IMR-90 (cell line): ENCODE results near the gene CBY1.

ENCODE experiments used
- BHLHE40 ChIP-seq: fragments of 150-350 bp; IDR thresholded peaks from 2 replicates; pipeline ENCODE4 v1.6.1; 2016; ENCODE audit warnings: mild to moderate bottlenecking, low read depth, low read length
- CEBPB ChIP-seq: IDR thresholded peaks from 2 replicates; pipeline ENCODE4 v1.6.1; 2012; ENCODE audit warnings: low read depth, low read length, improper control_type of control experiment
- CTCF ChIP-seq: conservative IDR thresholded peaks from 2 replicates; pipeline ENCODE4 v1.5.1; 2012; ENCODE audit warnings: mild to moderate bottlenecking, low read depth, low read length, improper control_type of control experiment
- ELK1 ChIP-seq: fragments of 150-350 bp; IDR thresholded peaks from 2 replicates; pipeline ENCODE4 v1.6.1; 2016; ENCODE audit warnings: low read depth, mild to moderate bottlenecking, low read length, moderate library complexity, borderline replicate concordance
- MAZ ChIP-seq: IDR thresholded peaks from 2 replicates; pipeline ENCODE4 v1.6.1; 2012; ENCODE audit warnings: low read depth, mild to moderate bottlenecking, low read length, improper control_type of control experiment, moderate library complexity, borderline replicate concordance
- MXI1 ChIP-seq: IDR thresholded peaks from 2 replicates; pipeline ENCODE4 v1.6.1; 2012; ENCODE audit warnings: low read depth, mild to moderate bottlenecking, low read length, moderate library complexity, borderline replicate concordance
- POLR2A ChIP-seq: IDR thresholded peaks from 2 replicates; pipeline ENCODE4 v1.6.1; 2012; ENCODE audit warnings: mild to moderate bottlenecking, low read depth, low read length
- RAD21 ChIP-seq: IDR thresholded peaks from 2 replicates; pipeline ENCODE4 v1.6.1; 2012; ENCODE audit warnings: low read length, improper control_type of control experiment
- SMC3 ChIP-seq: fragments of 150-350 bp; IDR thresholded peaks from 2 replicates; pipeline ENCODE4 v1.6.1; 2016; ENCODE audit warnings: low read depth, mild to moderate bottlenecking, antibody characterized with exemption, low read length, moderate library complexity
- USF2 ChIP-seq: fragments of 150-350 bp; IDR thresholded peaks from 2 replicates; pipeline ENCODE4 v1.6.1; 2017; ENCODE audit warnings: mild to moderate bottlenecking, antibody characterized with exemption, low read length, low read depth

GRCh38 chr22:38721551-38721950 lies 65.1 kb downstream of the CBY1 start:
- no peak for TF ChIP-seq CTCF
- no peak for TF ChIP-seq MXI1
- TF ChIP-seq USF2 = no peak
- TF ChIP-seq POLR2A = no peak
- TF ChIP-seq CEBPB = no peak
- TF ChIP-seq SMC3 = no peak
- TF ChIP-seq RAD21 = no peak
- TF ChIP-seq ELK1 = no peak
- TF ChIP-seq BHLHE40 = no peak
- no peak for TF ChIP-seq MAZ
